HG02623 (cell line): ENCODE results near the gene MS4A6E.

Source experiments
- ATAC-seq: cut with Tn5 transposase; IDR thresholded peaks from one replicate; pipeline ENCODE4 v1.9.1; 2021; ENCODE audit warnings: moderate library complexity; ENCODE audit not compliant: unreplicated experiment

Gene MS4A6E

GRCh38 chr11:60371854-60372253, 44.8 kb downstream of the MS4A6E start:
- ATAC-seq: no peak

GRCh38 chr11:60372767-60373166, 45.7 kb downstream of the MS4A6E start:
- ATAC-seq: no peak

- ATAC-seq: no peak
These were observed 48.3 kb downstream of the MS4A6E start for GRCh38 chr11:60375316-60375715.

GRCh38 chr11:60376601-60377000, 49.5 kb downstream of the MS4A6E start:
- no peak for ATAC-seq

- ATAC-seq: peak; percentile 55
These were observed 50.5 kb downstream of the MS4A6E start for GRCh38 chr11:60377401-60378136.

- peak; percentile 77 for ATAC-seq
These were observed 51.3 kb downstream of the MS4A6E start, which contains the start of gene MS4A7 for GRCh38 chr11:60378354-60378753. Gene MS4A7 (plus strand): TSS chr11:60378532. CDS start chr11:60383142, 4,610 bp downstream.

GRCh38 chr11:60389279-60389910, 62.3 kb downstream of the MS4A6E start:
- ATAC-seq: peak; percentile 90

- ATAC-seq: no peak
These were observed 63.4 kb downstream of the MS4A6E start for GRCh38 chr11:60390419-60390818.
